Gastrocnemius medialis (tissue), 4 donors: ENCODE measurements around the gene SEC14L3.

Experiments
- POLR2A ChIP-seq, 2 donors: fragments of 450-650 bp; IDR thresholded peaks; one replicate each; pipeline ENCODE4 v1.6.1; 2017; ENCODE audit warnings: antibody characterized with exemption in 2 of 2, mild to moderate bottlenecking in 2 of 2, moderate library complexity in 2 of 2
- TF ChIP-seq, protein P1 (sequence below), 5 experiments: fragments of 450-650 bp in 3 of 5; fragments of 200-600 bp in 2 of 5; sonication (generic) in 2 of 5; IDR thresholded peaks in 4 of 5; conservative IDR thresholded peaks in 1 of 5; 1 replicate in 4 of 5; 2 replicates in 1 of 5; pipeline ENCODE4 v1.5.1; 2016 to 2019; ENCODE audit warnings: antibody characterized with exemption in 5 of 5, mild to moderate bottlenecking in 3 of 5, moderate library complexity in 3 of 5

DNA sequence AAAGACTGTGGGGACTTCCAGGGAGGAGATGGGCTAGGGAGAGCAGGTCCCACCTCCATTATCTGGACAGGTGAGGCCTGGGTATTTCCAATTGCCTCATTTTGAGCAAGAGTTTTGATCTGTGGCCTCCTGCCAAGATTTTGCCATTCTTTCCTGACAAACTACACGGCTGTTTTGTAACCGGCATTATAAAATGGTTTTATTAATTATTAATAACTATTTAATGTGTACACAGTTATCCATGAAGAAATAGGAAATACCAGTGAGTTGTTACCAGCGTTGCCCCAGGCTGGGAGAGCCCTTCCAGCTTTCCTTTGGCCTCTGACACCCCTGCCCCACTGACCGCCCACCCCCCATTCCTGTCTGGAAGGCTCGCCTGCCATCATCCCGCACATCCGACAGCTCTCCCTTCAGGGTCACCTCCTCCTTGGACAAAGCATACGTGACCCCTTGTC lies 14.9 kb upstream of the SEC14L3 start:
- TF ChIP-seq, protein P1, sequence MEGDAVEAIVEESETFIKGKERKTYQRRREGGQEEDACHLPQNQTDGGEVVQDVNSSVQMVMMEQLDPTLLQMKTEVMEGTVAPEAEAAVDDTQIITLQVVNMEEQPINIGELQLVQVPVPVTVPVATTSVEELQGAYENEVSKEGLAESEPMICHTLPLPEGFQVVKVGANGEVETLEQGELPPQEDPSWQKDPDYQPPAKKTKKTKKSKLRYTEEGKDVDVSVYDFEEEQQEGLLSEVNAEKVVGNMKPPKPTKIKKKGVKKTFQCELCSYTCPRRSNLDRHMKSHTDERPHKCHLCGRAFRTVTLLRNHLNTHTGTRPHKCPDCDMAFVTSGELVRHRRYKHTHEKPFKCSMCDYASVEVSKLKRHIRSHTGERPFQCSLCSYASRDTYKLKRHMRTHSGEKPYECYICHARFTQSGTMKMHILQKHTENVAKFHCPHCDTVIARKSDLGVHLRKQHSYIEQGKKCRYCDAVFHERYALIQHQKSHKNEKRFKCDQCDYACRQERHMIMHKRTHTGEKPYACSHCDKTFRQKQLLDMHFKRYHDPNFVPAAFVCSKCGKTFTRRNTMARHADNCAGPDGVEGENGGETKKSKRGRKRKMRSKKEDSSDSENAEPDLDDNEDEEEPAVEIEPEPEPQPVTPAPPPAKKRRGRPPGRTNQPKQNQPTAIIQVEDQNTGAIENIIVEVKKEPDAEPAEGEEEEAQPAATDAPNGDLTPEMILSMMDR (IDR thresholded peaks at IDR 0.05 in 4 of 5, conservative IDR thresholded peaks at IDR 0.05 in 1 of 5), result no peak
- no peak for TF ChIP-seq POLR2A (IDR thresholded peaks at IDR 0.05)
